IMR-90 (cell line): ENCODE data around the gene DOLPP1.
A peak's percentile ranks its signal among the peaks of the same experiment; 100 is the strongest.

Experiments used
- CTCF ChIP-seq: conservative IDR thresholded peaks from 2 replicates; pipeline ENCODE4 v1.5.1; 2012; ENCODE audit warnings: mild to moderate bottlenecking, low read depth, low read length, improper control_type of control experiment
- ELK1 ChIP-seq: fragments of 150-350 bp; IDR thresholded peaks from 2 replicates; pipeline ENCODE4 v1.6.1; 2016; ENCODE audit warnings: low read depth, mild to moderate bottlenecking, low read length, moderate library complexity, borderline replicate concordance
- MAFK ChIP-seq: IDR thresholded peaks from 2 replicates; pipeline ENCODE4 v1.6.1; 2012; ENCODE audit warnings: low read depth, low read length, improper control_type of control experiment
- MAZ ChIP-seq: IDR thresholded peaks from 2 replicates; pipeline ENCODE4 v1.6.1; 2012; ENCODE audit warnings: low read depth, mild to moderate bottlenecking, low read length, improper control_type of control experiment, moderate library complexity, borderline replicate concordance
- NFE2L2 ChIP-seq: fragments of 150-350 bp; IDR thresholded peaks from 2 replicates; pipeline ENCODE4 v1.6.1; 2016; ENCODE audit warnings: low read depth, mild to moderate bottlenecking, low read length
- POLR2A ChIP-seq: IDR thresholded peaks from 2 replicates; pipeline ENCODE4 v1.6.1; 2012; ENCODE audit warnings: mild to moderate bottlenecking, low read depth, low read length

- TF ChIP-seq NFE2L2 (peak; percentile 43; the same call in 1 of the 2 replicates), POLR2A (peak; percentile 86), MAFK (peak; percentile 8; the same call in 1 of the 2 replicates), ELK1 (no peak), CTCF (no peak), MAZ (peak; percentile 99)
These were observed 59.1 kb downstream of the DOLPP1 start for GRCh38 chr9:129139993-129140396.
